Fibroblast of the aortic adventitia (primary cell): ENCODE data around the gene ITSN1. TPM values are rescaled to one million over a fixed set of nuclear protein-coding genes. Genes with fewer than 3 reads are reported as not detected.
"Not testable (repeated sequence)": the region's sequence is repeated elsewhere in the genome, so short reads cannot be mapped to it uniquely, and the experiment has no call there.

ENCODE experiments used
- DNase-seq: peaks from one replicate; pipeline ENCODE4 v3.0.0-alpha.2; 2010; ENCODE audit warnings: low read depth
- H3K4me3 ChIP-seq: 2 replicates; pipeline ENCODE4 v1.5.1; 2011; ENCODE audit warnings: low read depth, mild to moderate bottlenecking, control low read depth, low read length, moderate library complexity
- CTCF ChIP-seq: IDR thresholded peaks from 2 replicates; pipeline ENCODE4 v1.5.1; 2011; ENCODE audit warnings: mild to moderate bottlenecking, low read length, control low read depth, inconsistent platforms; ENCODE audit not compliant: insufficient read depth
- total RNA-seq: library from RNA; depleted of rRNA; stranded (reverse); fragments of >200 nt; gene quantifications from 2 replicates; pipeline ENCODE4 v1.2.3, GENCODE V29; 2012; ENCODE audit warnings: low replicate concordance

The ITSN1 gene
- total RNA-seq, 1 donor, result 35.0 TPM

GRCh38 chr21:33622253-33622652 lies 20.0 kb upstream of the ITSN1 start:
- no peak overlapping the region for H3K4me3 ChIP-seq
- TF ChIP-seq CTCF, result no peak
- DNase-seq, result no peak

- not testable (repeated sequence) for H3K4me3 ChIP-seq, DNase-seq
Measured at GRCh38 chr21:33626151-33626550, 16.1 kb upstream of the ITSN1 start.

- TF ChIP-seq CTCF, result no peak
- H3K4me3 ChIP-seq, result no peak overlapping the region
Measured at GRCh38 chr21:33634254-33634653, 8.0 kb upstream of the ITSN1 start.

GRCh38 chr21:33640697-33641351 lies 1.5 kb upstream of the ITSN1 start:
- no peak for TF ChIP-seq CTCF
- DNase-seq, result peak; percentile 40

More at GRCh38 chr21:33634254-33634653, 8.0 kb upstream of the ITSN1 start:
- DNase-seq, result no peak

DNA sequence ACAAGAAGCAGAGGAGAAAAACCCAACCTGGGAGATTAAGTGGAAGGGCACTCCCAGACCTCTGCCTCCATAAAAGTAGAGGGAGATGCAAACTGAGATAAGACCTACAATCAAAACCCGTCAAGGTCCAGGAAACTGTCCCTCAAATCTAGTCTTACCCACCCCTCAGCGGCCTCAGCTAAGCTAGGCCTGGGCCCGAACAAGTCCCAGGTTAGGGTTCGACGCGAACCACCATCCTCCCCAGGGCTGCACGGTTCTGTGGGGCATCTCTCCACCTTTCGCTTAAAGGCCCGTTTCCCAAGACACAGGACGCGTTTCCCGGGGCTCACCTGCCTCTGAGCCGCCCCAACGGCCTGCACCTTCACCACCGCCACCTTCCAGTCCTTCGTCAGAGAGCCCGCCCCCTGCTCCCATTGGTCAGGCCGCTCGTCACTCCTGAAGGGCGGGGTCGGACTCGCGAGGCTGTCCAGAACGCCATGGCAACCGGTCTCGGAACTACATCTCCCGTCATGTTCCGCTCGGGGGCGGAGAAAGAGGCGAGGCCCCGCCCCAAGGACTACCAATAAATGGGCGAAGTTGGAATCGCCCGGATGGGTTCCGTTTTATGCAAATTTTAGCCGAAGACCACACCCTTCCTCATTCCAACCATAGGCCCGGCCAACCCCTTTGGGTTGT lies 812 bp upstream of the ITSN1 start, which contains the start of gene CRYZL1:
TSS of gene CRYZL1 (minus strand) at position 390 of the 675 bp plus-strand sequence. CDS start 10,190 bp downstream, outside the sequence.
- peak within 1 kb of the TSS; percentile 85 for H3K4me3 ChIP-seq
- no peak for TF ChIP-seq CTCF
- DNase-seq, result peak; percentile 100

More at GRCh38 chr21:33640697-33641351, 1.5 kb upstream of the ITSN1 start:
- H3K4me3 ChIP-seq, result peak overlapping the region; percentile 85

DNA sequence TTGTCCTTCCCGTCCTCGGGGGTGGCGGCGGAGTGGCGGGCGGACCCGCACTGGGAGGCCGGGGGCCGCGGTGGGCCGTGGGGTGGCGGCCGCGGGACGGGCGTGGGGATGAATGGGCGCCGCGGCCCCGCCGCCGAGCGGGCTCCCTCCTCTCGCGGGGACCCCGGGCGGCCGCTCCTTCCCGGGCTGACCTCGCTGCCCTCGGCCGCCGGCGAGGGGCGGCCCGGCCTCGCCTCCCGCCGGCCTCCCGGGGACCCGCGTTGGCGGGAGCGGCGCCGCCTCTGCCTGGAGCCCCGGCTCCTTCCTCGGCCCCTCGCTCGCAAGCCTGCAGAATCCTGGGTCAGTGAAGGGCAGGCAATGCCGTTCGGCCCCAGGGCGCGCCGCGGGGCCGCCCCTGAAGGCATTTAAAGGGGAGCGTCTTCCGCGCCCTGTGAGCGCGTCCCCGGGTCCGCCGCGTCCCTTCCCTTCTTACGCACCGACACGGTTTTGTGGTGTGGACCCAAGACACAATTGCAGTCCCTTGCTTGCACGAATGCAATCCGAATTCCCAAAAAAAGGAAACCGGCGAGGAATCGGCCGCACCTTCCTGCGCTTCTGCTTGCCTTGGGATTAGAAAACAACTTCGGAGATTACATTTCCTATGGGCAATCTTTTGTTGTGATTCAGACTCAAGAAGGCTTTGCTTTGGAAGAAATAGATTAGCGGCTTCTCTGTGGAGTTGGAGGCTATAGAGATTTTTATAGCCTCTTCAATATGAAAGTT lies 776 bp downstream of the ITSN1 start:
- DNase-seq, result peak; percentile 53
- TF ChIP-seq CTCF, result no peak
- H3K4me3 ChIP-seq, result peak overlapping the region; percentile 78
